SK-N-SH (cell line): Measurements from ENCODE around the gene PGA5. TPM values are rescaled to one million over a fixed set of nuclear protein-coding genes. Genes with fewer than 3 reads are reported as not detected.

Source experiments
- CTCF ChIA-PET: fragments of 300-600, 350-600 bp; formaldehyde crosslinking; extraction: SDS; loops from one replicate; lab custom pipeline; 2021; lab: Yijun Ruan, JAX
- POLR2A ChIA-PET: fragments of 350-600 bp; sonication (Branson Sonifier 250); formaldehyde crosslinking; extraction: SDS; loops from one replicate; lab custom pipeline; 2020; ENCODE audit warnings: antibody characterized with exemption, inconsistent platforms; lab: Yijun Ruan, JAX
- DNase-seq: peaks from one replicate; pipeline ENCODE4 v3.0.0; 2012
- H2AFZ ChIP-seq: fragments of 200-600 bp; sonication (generic); 2 replicates; pipeline ENCODE4 v1.8.1; 2016; ENCODE audit warnings: antibody characterized with exemption, mild to moderate bottlenecking, low read depth
- H3F3A ChIP-seq: fragments of 200-600 bp; sonication (generic); replicated peaks from 2 replicates; pipeline ENCODE3; 2016; ENCODE audit warnings: antibody characterized with exemption, mild to moderate bottlenecking; ENCODE audit not compliant: insufficient read depth
- H3K27ac ChIP-seq, 2 experiments: fragments of 200-500 bp in 1 of 2; fragments of 200-600 bp in 1 of 2; sonication (Bioruptor generic) in 1 of 2; sonication (generic), shearing (Covaris generic) in 1 of 2; 2 replicates each; pipeline versions ENCODE4 v1.5.1 to v1.6.1; 2014 to 2016; ENCODE audit warnings: low read depth in 2 of 2, inconsistent platforms in 1 of 2, low read length in 1 of 2, mild to moderate bottlenecking in 1 of 2, mixed read lengths in 1 of 2
- H3K27me3 ChIP-seq: fragments of 200-600 bp; sonication (generic), shearing (Covaris generic); 2 replicates; pipeline ENCODE4 v1.6.1; 2016; ENCODE audit warnings: mixed run types; ENCODE audit not compliant: insufficient read depth
- H3K36me3 ChIP-seq, 2 experiments: fragments of 200-500 bp in 1 of 2; fragments of 200-600 bp in 1 of 2; sonication (Bioruptor generic) in 1 of 2; sonication (generic) in 1 of 2; replicated peaks in 1 of 2; 2 replicates each; pipeline versions ENCODE3 to v1.5.1; 2014 to 2016; ENCODE audit warnings: low read length in 1 of 2, mild to moderate bottlenecking in 1 of 2; ENCODE audit not compliant: insufficient read depth in 2 of 2, control insufficient read depth in 1 of 2
- H3K4me1 ChIP-seq, 2 experiments: fragments of 200-500 bp in 1 of 2; fragments of 200-600 bp in 1 of 2; sonication (Bioruptor generic) in 1 of 2; sonication (generic), shearing (Covaris generic) in 1 of 2; 2 replicates each; pipeline versions ENCODE4 v1.5.1 to v1.6.1; 2014 to 2016; ENCODE audit warnings: low read depth in 1 of 2, low read length in 1 of 2, mixed run types in 1 of 2; ENCODE audit not compliant: insufficient read depth in 2 of 2, control insufficient read depth in 1 of 2
- H3K4me2 ChIP-seq: fragments of 200-600 bp; sonication (generic), shearing (Covaris generic); 2 replicates; pipeline ENCODE4 v1.6.1; 2017; ENCODE audit warnings: mixed run types
- H3K4me3 ChIP-seq, 2 experiments: fragments of 200-500 bp in 1 of 2; fragments of 200-600 bp in 1 of 2; sonication (Bioruptor generic) in 1 of 2; sonication (generic), shearing (Covaris generic) in 1 of 2; 2 replicates each; pipeline versions ENCODE4 v1.5.1 to v1.8.1; 2014 to 2016; ENCODE audit warnings: low read depth in 2 of 2, inconsistent platforms in 1 of 2, low read length in 1 of 2, mild to moderate bottlenecking in 1 of 2, mixed read lengths in 1 of 2, moderate library complexity in 1 of 2
- H3K79me2 ChIP-seq: fragments of 200-600 bp; sonication (generic); 2 replicates; pipeline ENCODE4 v1.8.1; 2017; ENCODE audit warnings: mild to moderate bottlenecking; ENCODE audit not compliant: insufficient read depth
- H3K9ac ChIP-seq: fragments of 200-600 bp; sonication (generic); 2 replicates; pipeline ENCODE4 v1.6.1; 2017; ENCODE audit warnings: mixed run types
- H3K9me2 ChIP-seq: fragments of 200-600 bp; sonication (generic); 2 replicates; pipeline ENCODE4 v1.6.1; 2017; ENCODE audit warnings: mixed run types
- H3K9me3 ChIP-seq: fragments of 200-600 bp; sonication (generic); 2 replicates; pipeline ENCODE4 v1.6.1; 2017; ENCODE audit warnings: mixed run types, mild to moderate bottlenecking, moderate library complexity
- H4K20me1 ChIP-seq: fragments of 200-600 bp; sonication (generic); 2 replicates; pipeline ENCODE4 v1.6.1; 2017; ENCODE audit warnings: mild to moderate bottlenecking, mixed run types; ENCODE audit not compliant: insufficient read depth
- EP300 ChIP-seq, 2 experiments: IDR thresholded peaks; 2 replicates each; pipeline versions ENCODE4 v1.4.0 to v1.6.1; 2012; ENCODE audit warnings: borderline replicate concordance in 1 of 2, low read depth in 1 of 2, low read length in 1 of 2
- FOSL2 ChIP-seq: IDR thresholded peaks from 2 replicates; pipeline ENCODE4 v1.4.0; 2012; ENCODE audit warnings: low read depth, mild to moderate bottlenecking, moderate library complexity, borderline replicate concordance
- FOXJ3 ChIP-seq: sonication (generic); formaldehyde crosslinking; IDR thresholded peaks from 2 replicates; pipeline ENCODE4 v1.5.1; 2020; ENCODE audit warnings: mild to moderate bottlenecking, missing genetic modification reagents
- FOXM1 ChIP-seq: IDR thresholded peaks from 2 replicates; pipeline ENCODE4 v1.4.0; 2012; ENCODE audit warnings: low read depth, mild to moderate bottlenecking
- GABPA ChIP-seq: IDR thresholded peaks from 2 replicates; pipeline ENCODE4 v1.4.0; 2012; ENCODE audit warnings: low read depth, mild to moderate bottlenecking
- NRF1 ChIP-seq: IDR thresholded peaks from 2 replicates; pipeline ENCODE4 v1.6.1; 2012; ENCODE audit warnings: low read depth, mild to moderate bottlenecking, low read length
- RAD21 ChIP-seq: IDR thresholded peaks from 2 replicates; pipeline ENCODE4 v1.6.1; 2012; ENCODE audit warnings: mild to moderate bottlenecking, low read length
- SMC3 ChIP-seq: IDR thresholded peaks from 2 replicates; pipeline ENCODE4 v1.6.1; 2012; ENCODE audit warnings: low read depth, low read length, improper control_type of control experiment
- TCF12 ChIP-seq: IDR thresholded peaks from 2 replicates; pipeline ENCODE4 v1.4.0; 2012
- WGBS: methylation state at CpG from one replicate; pipeline ENCODE4 v1.1.6; 2017; ENCODE audit warnings: low lambda C conversion rate; 5-methylcytosine and 5-hydroxymethylcytosine counted together
- polyA plus RNA-seq, 3 experiments: library from polyadenylated mRNA; depleted of rRNA; stranded (reverse); fragments of >200 nt; gene quantifications; 2 replicates each; pipeline ENCODE4 v1.2.3, GENCODE V29; 2012
- TF ChIP-seq, protein P1 (sequence below): fragments of 200-600 bp; sonication (generic); IDR thresholded peaks from 2 replicates; pipeline ENCODE4 v1.6.1; 2017; ENCODE audit warnings: antibody characterized with exemption, mild to moderate bottlenecking, moderate library complexity
- TF ChIP-seq, protein P2 (sequence below): fragments of 150-350 bp; IDR thresholded peaks from 2 replicates; pipeline ENCODE4 v1.6.1; 2017; ENCODE audit warnings: antibody characterized with exemption, low read length, low read depth, borderline replicate concordance
- TF ChIP-seq, protein P3 (sequence below): IDR thresholded peaks from 2 replicates; pipeline ENCODE4; 2012
- TF ChIP-seq, protein P4 (sequence below): fragments of 150-350 bp; IDR thresholded peaks from 2 replicates; pipeline ENCODE4 v1.6.1; 2016; ENCODE audit warnings: mild to moderate bottlenecking, low read depth, low read length

Gene PGA5
- polyA plus RNA-seq, 1 of the 3 experiments (the other 2 are of a cell fraction): not detected

DNA sequence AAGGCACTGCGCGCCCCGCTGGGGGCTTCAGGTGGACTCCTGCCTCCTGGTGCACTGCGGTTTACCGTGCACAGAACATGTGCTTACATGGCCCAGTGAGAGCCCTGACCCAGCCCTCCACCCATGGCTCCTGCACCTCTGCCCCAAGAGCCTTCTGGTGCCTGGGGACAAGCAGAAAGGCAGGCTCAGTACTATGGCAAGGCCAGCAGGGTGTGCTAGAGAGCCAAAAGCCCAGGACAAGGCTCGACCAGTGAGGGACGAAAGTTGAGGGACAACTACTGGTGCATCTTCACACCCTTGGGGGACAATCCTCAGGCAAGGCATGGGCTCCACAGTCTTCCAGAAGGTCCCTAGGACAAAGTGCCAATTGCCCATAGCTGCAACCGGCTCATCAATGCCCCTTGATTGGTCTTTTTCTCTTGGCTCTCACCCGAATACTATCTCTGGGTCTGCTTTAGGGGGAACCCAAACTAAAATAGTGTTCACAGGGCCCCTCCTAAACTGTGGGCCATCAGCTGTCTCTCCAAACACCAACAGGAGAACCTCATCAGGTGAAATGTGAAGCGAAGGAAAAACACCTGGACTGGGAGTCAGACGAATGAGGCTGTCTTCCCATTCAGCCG, 13.5 kb downstream of the PGA5 start:
- H3K9ac ChIP-seq: no peak overlapping the region
- no peaks in the 10 kb centered on the region for H3F3A ChIP-seq
- no peaks in the 10 kb centered on the region for H3K79me2 ChIP-seq
- ChIA-PET CTCF (interaction anchor here (0.6 to 4.3 kb wide), 21 partner anchors 11 to 209 kb away, joined by 3 to 20 read pairs (median 5); partner anchors contain the start of genes TMEM138 and VWCE), POLR2A (interaction anchor here (0.6 kb wide), 1 partner anchor 176 kb away, joined by 5 read pairs; no protein-coding TSS in a partner anchor)
- H3K4me1 ChIP-seq: peaks cover 0 to 22% of the 10 kb centered on the region in 2 experiments; a peak in 1 of 4 replicates
- WGBS: 67% methylated on average over 10 of the region's 12 CpGs
- H3K4me2 ChIP-seq: no peak overlapping the region
- no peaks in the 10 kb centered on the region for H3K36me3 ChIP-seq
- no peaks in the 10 kb centered on the region for H3K9me3 ChIP-seq
- H3K27ac ChIP-seq: no peak overlapping the region
- no peak overlapping the region for H2AFZ ChIP-seq
- no peaks in the 10 kb centered on the region for H3K27me3 ChIP-seq
- DNase-seq: peak; percentile 76
- peak; percentile 65; the same call in 1 of the 2 replicates for TF ChIP-seq SMC3
- TF ChIP-seq FOSL2: no peak
- TF ChIP-seq FOXM1: no peak
- TF ChIP-seq, protein P1, sequence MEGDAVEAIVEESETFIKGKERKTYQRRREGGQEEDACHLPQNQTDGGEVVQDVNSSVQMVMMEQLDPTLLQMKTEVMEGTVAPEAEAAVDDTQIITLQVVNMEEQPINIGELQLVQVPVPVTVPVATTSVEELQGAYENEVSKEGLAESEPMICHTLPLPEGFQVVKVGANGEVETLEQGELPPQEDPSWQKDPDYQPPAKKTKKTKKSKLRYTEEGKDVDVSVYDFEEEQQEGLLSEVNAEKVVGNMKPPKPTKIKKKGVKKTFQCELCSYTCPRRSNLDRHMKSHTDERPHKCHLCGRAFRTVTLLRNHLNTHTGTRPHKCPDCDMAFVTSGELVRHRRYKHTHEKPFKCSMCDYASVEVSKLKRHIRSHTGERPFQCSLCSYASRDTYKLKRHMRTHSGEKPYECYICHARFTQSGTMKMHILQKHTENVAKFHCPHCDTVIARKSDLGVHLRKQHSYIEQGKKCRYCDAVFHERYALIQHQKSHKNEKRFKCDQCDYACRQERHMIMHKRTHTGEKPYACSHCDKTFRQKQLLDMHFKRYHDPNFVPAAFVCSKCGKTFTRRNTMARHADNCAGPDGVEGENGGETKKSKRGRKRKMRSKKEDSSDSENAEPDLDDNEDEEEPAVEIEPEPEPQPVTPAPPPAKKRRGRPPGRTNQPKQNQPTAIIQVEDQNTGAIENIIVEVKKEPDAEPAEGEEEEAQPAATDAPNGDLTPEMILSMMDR: peak; percentile 77
- TF ChIP-seq, protein P2, sequence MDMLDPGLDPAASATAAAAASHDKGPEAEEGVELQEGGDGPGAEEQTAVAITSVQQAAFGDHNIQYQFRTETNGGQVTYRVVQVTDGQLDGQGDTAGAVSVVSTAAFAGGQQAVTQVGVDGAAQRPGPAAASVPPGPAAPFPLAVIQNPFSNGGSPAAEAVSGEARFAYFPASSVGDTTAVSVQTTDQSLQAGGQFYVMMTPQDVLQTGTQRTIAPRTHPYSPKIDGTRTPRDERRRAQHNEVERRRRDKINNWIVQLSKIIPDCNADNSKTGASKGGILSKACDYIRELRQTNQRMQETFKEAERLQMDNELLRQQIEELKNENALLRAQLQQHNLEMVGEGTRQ: no peak
- TF ChIP-seq, protein P3, sequence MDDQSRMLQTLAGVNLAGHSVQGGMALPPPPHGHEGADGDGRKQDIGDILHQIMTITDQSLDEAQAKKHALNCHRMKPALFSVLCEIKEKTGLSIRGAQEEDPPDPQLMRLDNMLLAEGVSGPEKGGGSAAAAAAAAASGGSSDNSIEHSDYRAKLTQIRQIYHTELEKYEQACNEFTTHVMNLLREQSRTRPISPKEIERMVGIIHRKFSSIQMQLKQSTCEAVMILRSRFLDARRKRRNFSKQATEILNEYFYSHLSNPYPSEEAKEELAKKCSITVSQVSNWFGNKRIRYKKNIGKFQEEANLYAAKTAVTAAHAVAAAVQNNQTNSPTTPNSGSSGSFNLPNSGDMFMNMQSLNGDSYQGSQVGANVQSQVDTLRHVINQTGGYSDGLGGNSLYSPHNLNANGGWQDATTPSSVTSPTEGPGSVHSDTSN: no peak
- TF ChIP-seq, protein P4, sequence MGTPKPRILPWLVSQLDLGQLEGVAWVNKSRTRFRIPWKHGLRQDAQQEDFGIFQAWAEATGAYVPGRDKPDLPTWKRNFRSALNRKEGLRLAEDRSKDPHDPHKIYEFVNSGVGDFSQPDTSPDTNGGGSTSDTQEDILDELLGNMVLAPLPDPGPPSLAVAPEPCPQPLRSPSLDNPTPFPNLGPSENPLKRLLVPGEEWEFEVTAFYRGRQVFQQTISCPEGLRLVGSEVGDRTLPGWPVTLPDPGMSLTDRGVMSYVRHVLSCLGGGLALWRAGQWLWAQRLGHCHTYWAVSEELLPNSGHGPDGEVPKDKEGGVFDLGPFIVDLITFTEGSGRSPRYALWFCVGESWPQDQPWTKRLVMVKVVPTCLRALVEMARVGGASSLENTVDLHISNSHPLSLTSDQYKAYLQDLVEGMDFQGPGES: no peak
- TF ChIP-seq NRF1: no peak
- TF ChIP-seq FOXJ3 (CRISPR knock-in tag): no peak
- no peak for TF ChIP-seq EP300 (IDR thresholded peaks at IDR 0.05; ENCODE audit: borderline replicate concordance in 1 of 2, low read depth in 1 of 2, low read length in 1 of 2)
- no peak for TF ChIP-seq GABPA
- TF ChIP-seq TCF12: no peak
- peak; percentile 75 for TF ChIP-seq RAD21
- H4K20me1 ChIP-seq: no peaks in the 10 kb centered on the region
- H3K4me3 ChIP-seq: no peak overlapping the region; a peak in 1 of 4 replicates
- no peaks in the 10 kb centered on the region for H3K9me2 ChIP-seq
